Immature natural killer cell (primary cell): ENCODE results near the gene TXLNA. TPM values are rescaled to one million over a fixed set of nuclear protein-coding genes. Genes with fewer than 3 reads are reported as not detected.

Source experiments
- DNase-seq, 3 donors: peaks; one replicate each; pipeline ENCODE4 v3.0.0; 2022; ENCODE audit warnings: mixed read lengths in 1 of 3
- H3K27ac Mint-ChIP-seq, 6 donors: one replicate each; pipeline ENCODE4 v1.8.0; 2020; ENCODE audit warnings: mixed read lengths in 6 of 6, mild to moderate bottlenecking in 5 of 6, inconsistent platforms in 4 of 6, moderate library complexity in 3 of 6
- H3K27me3 Mint-ChIP-seq, 3 donors: one replicate each; pipeline ENCODE4 v1.8.0; 2020 to 2021; ENCODE audit warnings: low read depth in 3 of 3, mild to moderate bottlenecking in 3 of 3, mixed read lengths in 3 of 3, moderate library complexity in 3 of 3, inconsistent platforms in 1 of 3
- H3K36me3 Mint-ChIP-seq, 3 donors: one replicate each; pipeline ENCODE4 v1.8.0; 2020; ENCODE audit warnings: mixed read lengths in 3 of 3, inconsistent platforms in 2 of 3, mild to moderate bottlenecking in 2 of 3
- H3K4me1 Mint-ChIP-seq, 2 donors: one replicate each; pipeline ENCODE4 v1.8.0; 2020; ENCODE audit warnings: inconsistent platforms in 2 of 2, mild to moderate bottlenecking in 2 of 2, mixed read lengths in 2 of 2, moderate library complexity in 1 of 2
- H3K4me3 Mint-ChIP-seq, 5 donors: one replicate each; pipeline ENCODE4 v1.8.0; 2020; ENCODE audit warnings: mild to moderate bottlenecking in 5 of 5, mixed read lengths in 5 of 5, inconsistent platforms in 3 of 5, moderate library complexity in 3 of 5
- H3K9me3 Mint-ChIP-seq, 6 donors: one replicate each; pipeline ENCODE4 v1.8.0; 2020; ENCODE audit warnings: mild to moderate bottlenecking in 6 of 6, mixed read lengths in 6 of 6, inconsistent platforms in 4 of 6, moderate library complexity in 3 of 6
- polyA plus RNA-seq, 3 donors: library from polyadenylated mRNA; unstranded; fragments of 300-500 nt; fragmentation: Illumina TruSeq; gene quantifications; one replicate each; pipeline ENCODE4 v1.2.3, GENCODE V29; 2021

The TXLNA gene
- polyA plus RNA-seq, 3 donors from 2014 or later, result 14.5 to 33.4 (median 18.5) TPM

GRCh38 chr1:32224285-32224684 lies 44.8 kb downstream of the TXLNA start:
- Mint-ChIP-seq H3K9me3 (no peaks in the 10 kb centered on the region), H3K27me3 (peaks cover 0 to 6% (median 6%) of the 10 kb centered on the region in 3 donors), H3K4me1 (peaks cover 33 to 48% of the 10 kb centered on the region in 2 donors), H3K4me3 (peak overlapping the region; percentile 26 to 97 (median 48)), H3K36me3 (peaks cover 25 to 37% (median 26%) of the 10 kb centered on the region in 3 donors), H3K27ac (peak overlapping the region; percentile 60 to 99 (median 82))
- no peak for DNase-seq

GRCh38 chr1:32228771-32229170 lies 49.3 kb downstream of the TXLNA start:
- H3K9me3 Mint-ChIP-seq, result no peaks in the 10 kb centered on the region
- peaks cover 0 to 3% (median 0%) of the 10 kb centered on the region in 3 donors for H3K27me3 Mint-ChIP-seq
- no peak for DNase-seq
- no peak overlapping the region for H3K4me3 Mint-ChIP-seq
- peaks cover 6 to 15% of the 10 kb centered on the region in 2 donors for H3K4me1 Mint-ChIP-seq
- H3K27ac Mint-ChIP-seq, result peak overlapping the region in 3 of 6 donors; percentile 5 to 40 (median 26)
- peaks cover 25 to 39% (median 29%) of the 10 kb centered on the region in 3 donors for H3K36me3 Mint-ChIP-seq

GRCh38 chr1:32231843-32232432 lies 52.5 kb downstream of the TXLNA start:
- Mint-ChIP-seq H3K4me3 (no peak overlapping the region), H3K27ac (peak overlapping the region in 1 of 6 donors; percentile 34), H3K4me1 (peaks cover 0 to 6% of the 10 kb centered on the region in 2 donors), H3K36me3 (peaks cover 18 to 28% (median 21%) of the 10 kb centered on the region in 3 donors), H3K9me3 (no peaks in the 10 kb centered on the region), H3K27me3 (peaks cover 0 to 3% (median 1%) of the 10 kb centered on the region in 3 donors)
- no peak for DNase-seq

GRCh38 chr1:32232558-32233304 lies 53.3 kb downstream of the TXLNA start:
- Mint-ChIP-seq H3K27me3 (peaks cover 0 to 1% (median 1%) of the 10 kb centered on the region in 3 donors), H3K4me1 (no peaks in the 10 kb centered on the region), H3K27ac (peak overlapping the region in 1 of 6 donors; percentile 4), H3K9me3 (no peaks in the 10 kb centered on the region), H3K4me3 (no peak overlapping the region), H3K36me3 (peaks cover 12 to 23% (median 16%) of the 10 kb centered on the region in 3 donors)
- DNase-seq, result no peak

- Mint-ChIP-seq H3K27me3 (peaks cover 0 to 1% (median 0%) of the 10 kb centered on the region in 3 donors), H3K9me3 (no peaks in the 10 kb centered on the region), H3K27ac (no peak overlapping the region), H3K4me1 (peaks cover 2 to 4% of the 10 kb centered on the region in 2 donors), H3K4me3 (no peak overlapping the region), H3K36me3 (peaks cover 0 to 10% (median 4%) of the 10 kb centered on the region in 3 donors)
- DNase-seq, result no peak
These were observed 55.3 kb downstream of the TXLNA start for GRCh38 chr1:32234792-32235191.

GRCh38 chr1:32239337-32239736 lies 59.9 kb downstream of the TXLNA start:
- Mint-ChIP-seq H3K36me3 (peaks cover 0 to 4% (median 0%) of the 10 kb centered on the region in 3 donors), H3K27ac (peak overlapping the region in 3 of 6 donors; percentile 14 to 69 (median 60)), H3K27me3 (peaks cover 0 to 1% (median 0%) of the 10 kb centered on the region in 3 donors), H3K9me3 (no peaks in the 10 kb centered on the region), H3K4me1 (peaks cover 15 to 26% of the 10 kb centered on the region in 2 donors), H3K4me3 (peak overlapping the region; percentile 65 to 92 (median 87))
- DNase-seq, result no peak

- no peaks in the 10 kb centered on the region for H3K9me3 Mint-ChIP-seq
- peak overlapping the region in 3 of 6 donors; percentile 51 to 62 (median 60) for H3K27ac Mint-ChIP-seq
- peaks cover 0 to 4% (median 0%) of the 10 kb centered on the region in 3 donors for H3K36me3 Mint-ChIP-seq
- H3K4me1 Mint-ChIP-seq, result peaks cover 15 to 26% of the 10 kb centered on the region in 2 donors
- H3K4me3 Mint-ChIP-seq, result peak overlapping the region; percentile 87 to 92 (median 89)
- no peak for DNase-seq
- H3K27me3 Mint-ChIP-seq, result peaks cover 0 to 1% (median 0%) of the 10 kb centered on the region in 3 donors
These were observed 60.3 kb downstream of the TXLNA start for GRCh38 chr1:32239790-32240139.

- Mint-ChIP-seq H3K4me3 (peak overlapping the region; percentile 87 to 92 (median 89)), H3K27ac (peak overlapping the region; percentile 12 to 85 (median 60)), H3K9me3 (no peaks in the 10 kb centered on the region), H3K27me3 (peaks cover 0 to 1% (median 0%) of the 10 kb centered on the region in 3 donors), H3K36me3 (peaks cover 0 to 4% (median 0%) of the 10 kb centered on the region in 3 donors), H3K4me1 (peaks cover 15 to 26% of the 10 kb centered on the region in 2 donors)
- peak; percentile 56 to 74 (median 57) for DNase-seq
These were observed 60.9 kb downstream of the TXLNA start for GRCh38 chr1:32240140-32240951.

GRCh38 chr1:32241001-32241763 lies 61.7 kb downstream of the TXLNA start:
- Mint-ChIP-seq H3K36me3 (no peaks in the 10 kb centered on the region), H3K4me3 (peak overlapping the region; percentile 87 to 92 (median 89)), H3K27ac (peak overlapping the region in 5 of 6 donors; percentile 59 to 85 (median 71)), H3K9me3 (no peaks in the 10 kb centered on the region), H3K27me3 (no peaks in the 10 kb centered on the region), H3K4me1 (peaks cover 15 to 26% of the 10 kb centered on the region in 2 donors)
- peak; percentile 39 to 48 (median 43) for DNase-seq

- Mint-ChIP-seq H3K27me3 (no peaks in the 10 kb centered on the region), H3K27ac (peak overlapping the region in 1 of 6 donors; percentile 61)
These were observed 62.9 kb downstream of the TXLNA start for GRCh38 chr1:32242341-32242851.

GRCh38 chr1:32246888-32247273 lies 67.4 kb downstream of the TXLNA start, which contains the start of gene FAM167B:
Gene FAM167B (plus strand): TSS chr1:32247222. CDS start chr1:32247422, 200 bp downstream.
- peaks cover 43 to 53% of the 10 kb centered on the region in 2 donors for H3K4me1 Mint-ChIP-seq
- H3K9me3 Mint-ChIP-seq, result peaks cover 0 to 1% (median 0%) of the 10 kb centered on the region in 6 donors
- H3K27me3 Mint-ChIP-seq, result peaks cover 14 to 21% (median 19%) of the 10 kb centered on the region in 3 donors
- DNase-seq, result no peak
- H3K27ac Mint-ChIP-seq, result peak within 1 kb of the TSS; percentile 91 to 98 (median 96)
- H3K36me3 Mint-ChIP-seq, result peaks cover 0 to 4% (median 3%) of the 10 kb centered on the region in 3 donors
- H3K4me3 Mint-ChIP-seq, result peak within 1 kb of the TSS; percentile 48 to 85 (median 80)

More at GRCh38 chr1:32242341-32242851, 62.9 kb downstream of the TXLNA start:
- H3K4me1 Mint-ChIP-seq, result peaks cover 15 to 31% of the 10 kb centered on the region in 2 donors
- H3K4me3 Mint-ChIP-seq, result peak overlapping the region in 4 of 5 donors; percentile 23 to 41 (median 34)
- H3K36me3 Mint-ChIP-seq, result no peaks in the 10 kb centered on the region
- DNase-seq, result no peak
- no peaks in the 10 kb centered on the region for H3K9me3 Mint-ChIP-seq

- Mint-ChIP-seq H3K4me3 (peak overlapping the region in 2 of 5 donors; percentile 72 to 85), H3K36me3 (peaks cover 1 to 5% (median 4%) of the 10 kb centered on the region in 3 donors), H3K4me1 (peaks cover 48 to 55% of the 10 kb centered on the region in 2 donors), H3K27me3 (peaks cover 17 to 26% (median 24%) of the 10 kb centered on the region in 3 donors), H3K27ac (peak overlapping the region; percentile 34 to 98 (median 94)), H3K9me3 (peaks cover 0 to 1% (median 0%) of the 10 kb centered on the region in 6 donors)
- no peak for DNase-seq
These were observed 68.0 kb downstream of the TXLNA start for GRCh38 chr1:32247452-32247851.
